DMS79 (cell line): Measurements from ENCODE around the gene CHD5.
"Not testable (repeated sequence)": the region's sequence is repeated elsewhere in the genome, so short reads cannot be mapped to it uniquely, and the experiment has no call there.

Experiments used
- DNase-seq: peaks from one replicate; lab custom pipeline; 2025; lab: John Stamatoyannopoulos, UW

The CHD5 gene

DNA sequence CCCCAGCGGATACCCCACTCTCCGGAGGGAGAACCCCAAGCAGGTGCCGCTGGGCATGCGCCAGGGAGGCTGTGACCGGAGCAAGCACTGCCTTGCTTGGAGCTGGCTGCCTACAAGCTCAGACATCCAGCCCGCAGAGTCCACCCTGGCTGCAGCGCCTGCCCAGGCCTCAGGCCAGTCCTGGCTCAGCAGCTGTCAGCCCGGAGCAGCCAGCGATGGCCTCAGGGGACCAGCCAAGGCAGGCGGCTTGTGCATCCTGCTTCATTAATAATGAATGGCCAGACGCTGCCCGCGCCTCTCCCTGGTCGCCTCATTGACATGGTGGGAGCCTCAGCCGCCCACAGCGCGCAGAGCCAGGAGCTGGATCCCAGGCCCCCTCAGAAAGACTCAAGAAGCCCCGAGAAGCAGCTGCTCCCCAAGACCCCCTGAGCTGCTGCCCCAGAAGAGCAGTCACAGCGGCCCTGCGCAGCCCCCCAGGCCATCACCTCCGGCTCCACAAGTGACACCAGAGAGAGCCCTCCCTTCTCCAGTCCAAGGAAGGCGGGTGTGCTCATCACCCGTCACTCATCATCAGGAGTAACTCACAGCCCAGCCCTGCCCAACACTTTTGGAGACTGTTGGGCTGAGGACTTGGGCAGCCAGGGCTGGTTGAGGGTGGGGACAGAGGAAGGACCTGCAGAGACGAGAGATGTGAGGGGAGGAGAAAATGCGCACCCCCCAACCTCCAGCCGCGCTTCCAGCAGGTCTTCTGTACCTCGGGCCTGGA is 114.8 kb downstream of the CHD5 start:
- DNase-seq: no peak

DNA sequence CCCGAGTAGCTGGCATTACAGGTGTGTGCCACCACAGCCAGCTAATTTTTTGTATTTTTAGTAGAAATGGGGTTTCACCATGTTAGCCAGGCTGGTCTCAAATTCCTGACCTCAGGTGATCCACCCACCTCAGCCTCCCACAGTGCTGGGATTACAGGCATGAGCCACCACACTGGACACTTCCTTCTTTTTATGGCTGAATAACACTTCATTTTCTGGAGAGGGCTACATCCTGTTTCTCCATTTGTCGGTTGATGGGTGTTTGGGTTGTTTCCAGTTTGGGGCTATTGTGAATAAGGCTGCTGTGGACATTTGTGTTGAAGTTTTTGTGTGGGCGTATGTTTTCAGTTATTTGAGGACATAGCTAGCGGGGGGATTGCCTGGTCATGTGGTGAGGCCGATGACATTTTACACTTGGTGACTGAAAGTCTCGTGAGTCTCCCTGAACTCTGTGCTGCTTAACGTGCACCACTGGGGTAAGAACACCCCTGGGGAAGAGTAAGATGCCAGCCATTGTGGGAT is 116.5 kb downstream of the CHD5 start:
- DNase-seq: not testable (repeated sequence)

DNA sequence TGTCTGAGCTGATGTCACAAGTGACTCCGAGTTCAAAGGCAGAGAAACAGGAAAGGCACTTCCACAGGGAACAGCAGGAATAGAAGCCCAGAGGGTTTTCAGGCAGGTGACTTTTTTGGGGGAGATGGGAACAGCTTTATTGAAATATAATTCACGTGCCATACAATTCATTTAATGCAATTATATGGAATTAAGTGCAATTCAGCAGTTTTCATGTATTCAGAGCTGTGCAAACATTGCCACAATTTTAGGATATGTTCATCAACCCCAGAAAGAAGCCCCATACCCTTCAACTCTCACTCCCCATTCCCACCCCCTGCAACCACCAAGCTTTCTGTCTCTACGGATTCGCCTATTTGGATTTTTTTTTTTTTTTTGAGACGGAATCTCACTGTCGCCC is 117.5 kb downstream of the CHD5 start:
- DNase-seq: no peak

DNA sequence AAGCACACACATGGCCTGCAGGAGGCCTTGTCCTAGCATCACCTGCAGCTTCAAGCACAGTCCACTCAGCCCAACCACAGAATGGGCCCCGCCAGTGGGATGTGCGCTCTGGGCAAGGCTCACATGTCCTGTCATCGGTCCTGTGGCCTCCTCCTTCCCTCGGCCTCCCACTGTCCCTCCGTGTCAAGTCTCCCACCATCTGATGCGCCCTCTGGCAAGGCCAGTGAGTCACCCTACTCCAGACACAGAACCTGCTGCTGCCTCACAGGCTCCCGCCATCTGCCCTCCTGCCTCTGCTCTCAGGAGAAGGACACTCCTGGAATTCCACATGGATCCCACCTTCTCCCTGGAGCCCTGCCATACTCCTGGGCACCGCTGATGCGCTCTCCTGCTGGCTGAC is 120.3 kb downstream of the CHD5 start:
- DNase-seq: no peak

DNA sequence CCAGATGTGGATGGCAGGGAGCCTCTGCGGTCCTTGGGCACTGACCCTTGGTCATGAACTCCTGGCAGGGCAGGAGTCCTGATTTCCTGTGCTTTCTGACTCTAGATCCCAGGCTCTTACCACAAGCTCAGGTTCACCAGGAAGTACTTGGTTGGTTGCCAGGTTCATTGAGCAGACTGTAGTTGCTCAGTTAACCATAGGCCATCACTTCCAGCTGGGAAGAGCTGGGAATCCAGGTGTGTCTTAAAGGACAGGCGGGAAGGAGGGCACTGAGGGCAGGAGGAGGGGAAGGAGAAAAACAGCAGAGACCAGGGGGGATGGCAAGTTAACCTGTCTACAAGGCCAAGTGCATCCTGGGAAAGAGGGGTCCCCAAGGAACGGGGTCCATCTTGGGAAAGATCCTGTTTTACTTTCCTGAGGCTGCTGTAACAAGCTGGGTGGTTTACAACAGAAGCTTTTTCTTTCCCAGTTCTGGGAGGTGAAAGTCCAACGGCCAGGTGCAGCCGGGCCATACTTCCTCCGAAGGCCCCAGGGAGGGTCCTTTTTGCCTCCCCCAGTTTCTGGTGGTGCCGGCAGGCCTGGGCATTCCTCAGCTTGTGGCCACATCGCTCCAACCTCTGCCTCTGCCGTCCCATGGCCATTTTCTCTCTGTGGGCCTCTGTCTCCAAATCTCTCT is 122.8 kb downstream of the CHD5 start:
- DNase-seq: no peak

DNA sequence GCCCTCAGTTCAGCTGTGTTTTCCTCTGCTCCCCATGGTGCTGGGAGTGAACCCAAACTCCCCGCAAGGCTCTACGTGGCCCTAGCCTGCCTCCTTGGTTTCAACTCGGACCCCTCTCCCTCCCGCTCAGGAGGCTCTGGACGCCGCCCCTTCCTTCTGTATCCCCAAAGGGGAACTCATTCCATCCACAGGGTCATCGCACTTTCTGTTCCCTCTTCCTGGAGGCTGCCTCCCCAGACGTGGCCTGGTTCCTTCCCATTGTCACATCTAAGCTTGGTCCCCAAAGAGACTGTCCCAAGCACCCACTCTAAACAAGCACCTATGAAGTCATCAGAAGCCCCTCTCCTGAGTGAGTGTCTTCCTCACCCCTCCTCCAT is 123.6 kb downstream of the CHD5 start:
- no peak for DNase-seq

DNA sequence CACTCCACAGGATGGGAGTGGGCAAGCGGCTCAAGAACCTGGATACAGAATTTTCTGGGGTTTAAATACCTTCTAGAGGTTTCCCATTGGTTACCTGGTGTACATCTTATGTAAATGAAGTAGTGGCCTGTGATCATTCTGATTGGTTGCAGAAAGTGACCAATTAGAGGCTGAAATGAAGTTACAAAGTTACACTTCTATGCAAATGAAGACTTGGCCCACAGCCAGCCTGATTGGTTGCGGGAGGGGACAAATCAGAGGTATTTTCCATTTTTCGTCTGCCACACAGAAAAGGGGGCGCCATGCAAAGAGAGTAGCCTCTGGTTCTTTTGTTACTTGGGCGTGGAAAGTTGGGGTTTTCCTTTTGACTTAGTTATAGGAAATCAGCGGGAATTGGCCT is 125.5 kb downstream of the CHD5 start:
- no peak for DNase-seq

DNA sequence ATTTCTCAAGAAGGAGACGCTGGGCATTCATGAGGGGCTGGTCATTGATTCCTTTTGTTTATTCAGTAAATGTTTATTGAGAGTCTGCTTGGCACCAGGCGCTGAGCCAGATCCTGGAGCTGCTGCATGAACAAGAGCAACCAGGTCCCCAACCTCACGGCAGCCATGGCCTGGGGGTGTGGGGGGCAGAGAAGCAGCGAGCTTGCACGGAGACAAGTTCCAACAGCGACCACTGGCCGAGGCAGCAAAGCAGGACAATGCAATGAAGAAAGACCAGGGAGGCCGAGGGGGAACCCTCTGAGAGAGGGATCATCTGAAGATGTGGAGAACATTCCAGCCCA is 126.9 kb downstream of the CHD5 start:
- DNase-seq: peak; percentile 65

DNA sequence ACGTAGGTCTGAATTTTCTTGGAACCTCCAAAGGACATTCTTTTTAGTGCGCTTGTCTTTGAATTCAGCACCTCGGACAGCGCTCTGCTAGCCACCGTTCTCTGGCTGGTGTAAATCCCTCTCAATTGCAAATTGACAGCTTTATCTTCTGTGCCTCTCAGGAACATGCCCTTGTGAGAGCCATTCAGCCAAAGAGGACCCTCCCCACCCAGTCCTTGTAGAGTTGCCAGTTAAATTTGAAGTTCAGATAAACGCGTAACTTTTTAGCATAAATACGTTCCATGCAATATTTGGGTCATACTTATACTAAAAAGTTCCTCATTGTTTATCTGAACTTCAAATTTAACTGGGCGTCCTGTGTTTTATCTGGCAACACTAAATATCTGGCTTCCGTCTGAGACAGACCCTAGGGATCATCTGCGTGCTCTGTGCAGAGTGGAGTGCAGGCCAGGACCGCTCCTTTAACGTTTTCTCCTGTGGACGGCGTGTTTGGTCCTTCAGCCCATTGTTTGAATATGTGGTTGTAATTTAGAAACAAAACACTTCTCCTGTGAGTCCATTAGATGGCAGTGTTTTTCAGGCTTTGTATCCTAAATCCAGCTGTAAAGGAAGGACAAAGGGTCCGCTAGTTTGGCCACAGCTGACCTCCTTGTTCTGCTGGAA is 127.4 kb downstream of the CHD5 start:
- DNase-seq: no peak
